GM21528 (cell line): ENCODE data around the gene LRCH1.
"Not testable (repeated sequence)": the region's sequence is repeated elsewhere in the genome, so short reads cannot be mapped to it uniquely, and the experiment has no call there.

Source experiments
- ATAC-seq: cut with Tn5 transposase; IDR thresholded peaks from one replicate; pipeline ENCODE4 v1.9.1; 2021; ENCODE audit warnings: mild to moderate bottlenecking, moderate library complexity; ENCODE audit not compliant: unreplicated experiment, low FRiP score

LRCH1 gene

GRCh38 chr13:46552889-46553520, at the start of gene LRCH1:
Gene LRCH1 (plus strand): TSS chr13:46553170. CDS start chr13:46553397, 227 bp downstream.
- ATAC-seq, result peak; percentile 65

- ATAC-seq, result no peak
These were observed 48.9 kb upstream of the LRCH1 start for GRCh38 chr13:46504036-46504435.

GRCh38 chr13:46507981-46508380, 45.0 kb upstream of the LRCH1 start:
- ATAC-seq, result no peak

GRCh38 chr13:46509981-46510380, 43.0 kb upstream of the LRCH1 start:
- ATAC-seq, result no peak

GRCh38 chr13:46515803-46516202, 37.2 kb upstream of the LRCH1 start:
- ATAC-seq, result no peak

- no peak for ATAC-seq
These were observed 36.2 kb upstream of the LRCH1 start for GRCh38 chr13:46516599-46517338.

GRCh38 chr13:46517748-46518147, 35.2 kb upstream of the LRCH1 start:
- not testable (repeated sequence) for ATAC-seq

GRCh38 chr13:46519182-46519581, 33.8 kb upstream of the LRCH1 start:
- ATAC-seq, result no peak

GRCh38 chr13:46520166-46520565, 32.8 kb upstream of the LRCH1 start:
- ATAC-seq, result no peak

GRCh38 chr13:46521486-46521885, 31.5 kb upstream of the LRCH1 start:
- ATAC-seq, result no peak

- no peak for ATAC-seq
These were observed 30.8 kb upstream of the LRCH1 start for GRCh38 chr13:46521921-46522747.

GRCh38 chr13:46522748-46523030, 30.3 kb upstream of the LRCH1 start:
- no peak for ATAC-seq

- no peak for ATAC-seq
These were observed 28.8 kb upstream of the LRCH1 start for GRCh38 chr13:46523972-46524752.

GRCh38 chr13:46526100-46526735, 26.8 kb upstream of the LRCH1 start:
- no peak for ATAC-seq

GRCh38 chr13:46526740-46527139, 26.2 kb upstream of the LRCH1 start:
- ATAC-seq, result no peak

GRCh38 chr13:46527237-46527636, 25.7 kb upstream of the LRCH1 start:
- ATAC-seq, result no peak

GRCh38 chr13:46529216-46529919, 23.6 kb upstream of the LRCH1 start:
- ATAC-seq, result no peak

- ATAC-seq, result no peak
These were observed 22.7 kb upstream of the LRCH1 start for GRCh38 chr13:46530084-46530935.

GRCh38 chr13:46531953-46532352, 21.0 kb upstream of the LRCH1 start:
- ATAC-seq, result no peak
